GM12892 (cell line): ENCODE data around the gene YBX3.

ENCODE experiments used
- POLR2A ChIP-seq: IDR thresholded peaks from 2 replicates; pipeline ENCODE4 v1.6.1; 2011; ENCODE audit warnings: low read depth, low read length, control low read depth
- POLR2AphosphoS5 ChIP-seq: IDR thresholded peaks from 2 replicates; pipeline ENCODE4 v1.6.1; 2011; ENCODE audit warnings: low read depth, low read length, control low read depth
- TAF1 ChIP-seq: IDR thresholded peaks from 2 replicates; pipeline ENCODE4 v1.6.1; 2011; ENCODE audit warnings: low read depth, mild to moderate bottlenecking, control low read depth, low read length, borderline replicate concordance

GRCh38 chr12:10697862-10698261 lies 25.3 kb downstream of the YBX3 start:
- TF ChIP-seq POLR2A (no peak), POLR2AphosphoS5 (no peak), TAF1 (no peak)
